Measurements from ENCODE around the gene LTBP2. TPM values are rescaled to one million over a fixed set of nuclear protein-coding genes. Genes with fewer than 3 reads are reported as not detected.
"Not testable (repeated sequence)": the region's sequence is repeated elsewhere in the genome, so short reads cannot be mapped to it uniquely, and the experiment has no call there.

Gene LTBP2
- polyA plus RNA-seq, 1 donor from 2014 or later: 0.33 TPM

- Histone ChIP-seq H4K20me1 (ENCODE audit: insufficient read depth) (no peaks in the 10 kb centered on the region), H3K9me3 (ENCODE audit: low read length) (no peaks in the 10 kb centered on the region), H3K79me2 (replicated peaks; ENCODE audit: insufficient read depth, low read length) (no peaks in the 10 kb centered on the region), H3K9me2 (ENCODE audit: insufficient read depth, low read length) (no peaks in the 10 kb centered on the region), H3K36me3 (ENCODE audit: insufficient read depth, low read length) (no peaks in the 10 kb centered on the region), H3K27me3 (ENCODE audit: insufficient read depth, low read depth, low read length) (no peaks in the 10 kb centered on the region), H3F3A (ENCODE audit: insufficient read depth, low read length, poor library complexity, severe bottlenecking) (no peaks in the 10 kb centered on the region), H3K27ac (ENCODE audit: low read length) (no peak overlapping the region), H3K9ac (ENCODE audit: low read length) (no peak overlapping the region), H2AFZ (ENCODE audit: low read depth, low read length) (no peak overlapping the region), H3K4me3 (ENCODE audit: low read length) (no peak overlapping the region), H3K4me2 (ENCODE audit: low read length) (no peak overlapping the region)
- TF ChIP-seq RAD21 (conservative IDR thresholded peaks at IDR 0.05): no peak
- no peak for TF ChIP-seq MXI1 (conservative IDR thresholded peaks at IDR 0.05; ENCODE audit: poor library complexity, severe bottlenecking)
- TF ChIP-seq EP300 (conservative IDR thresholded peaks at IDR 0.05; ENCODE audit: poor library complexity, severe bottlenecking): no peak
- no peak for TF ChIP-seq SMC3 (conservative IDR thresholded peaks at IDR 0.05; ENCODE audit: poor library complexity)
- TF ChIP-seq EZH2 (IDR thresholded peaks at IDR 0.05; ENCODE audit: borderline replicate concordance, insufficient read depth, low read length, poor library complexity, severe bottlenecking): no peak
Measured at GRCh38 chr14:74459289-74459946, 152.6 kb downstream of the LTBP2 start.

- H3K79me2 ChIP-seq (replicated peaks; ENCODE audit: insufficient read depth, low read length): no peaks in the 10 kb centered on the region
- no peak overlapping the region for H3K9ac ChIP-seq (ENCODE audit: low read length)
- no peaks in the 10 kb centered on the region for H3K27me3 ChIP-seq (ENCODE audit: insufficient read depth, low read depth, low read length)
- H3K36me3 ChIP-seq (ENCODE audit: insufficient read depth, low read length): no peaks in the 10 kb centered on the region
- H3K27ac ChIP-seq (ENCODE audit: low read length): no peak overlapping the region
- H3K4me3 ChIP-seq (ENCODE audit: low read length): no peak overlapping the region
- H4K20me1 ChIP-seq (ENCODE audit: insufficient read depth): no peaks in the 10 kb centered on the region
- no peaks in the 10 kb centered on the region for H3F3A ChIP-seq (ENCODE audit: insufficient read depth, low read length, poor library complexity, severe bottlenecking)
- TF ChIP-seq POLR2AphosphoS5 (IDR thresholded peaks at IDR 0.05) (no peak), SMC3 (conservative IDR thresholded peaks at IDR 0.05; ENCODE audit: poor library complexity) (no peak), EP300 (conservative IDR thresholded peaks at IDR 0.05; ENCODE audit: poor library complexity, severe bottlenecking) (no peak)
- H3K4me2 ChIP-seq (ENCODE audit: low read length): no peak overlapping the region
- H3K9me3 ChIP-seq (ENCODE audit: low read length): no peaks in the 10 kb centered on the region
- no peaks in the 10 kb centered on the region for H3K9me2 ChIP-seq (ENCODE audit: insufficient read depth, low read length)
- H2AFZ ChIP-seq (ENCODE audit: low read depth, low read length): no peak overlapping the region
Measured at GRCh38 chr14:74457565-74457895, 154.5 kb downstream of the LTBP2 start.

GRCh38 chr14:74456684-74457564 lies 155.1 kb downstream of the LTBP2 start:
- no peak overlapping the region for H3K9ac ChIP-seq (ENCODE audit: low read length)
- no peaks in the 10 kb centered on the region for H4K20me1 ChIP-seq (ENCODE audit: insufficient read depth)
- H3K79me2 ChIP-seq (replicated peaks; ENCODE audit: insufficient read depth, low read length): no peaks in the 10 kb centered on the region
- no peak for TF ChIP-seq POLR2AphosphoS5 (IDR thresholded peaks at IDR 0.05)
- TF ChIP-seq TAF1 (IDR thresholded peaks at IDR 0.05; ENCODE audit: low read depth): no peak
- TF ChIP-seq, protein P1, sequence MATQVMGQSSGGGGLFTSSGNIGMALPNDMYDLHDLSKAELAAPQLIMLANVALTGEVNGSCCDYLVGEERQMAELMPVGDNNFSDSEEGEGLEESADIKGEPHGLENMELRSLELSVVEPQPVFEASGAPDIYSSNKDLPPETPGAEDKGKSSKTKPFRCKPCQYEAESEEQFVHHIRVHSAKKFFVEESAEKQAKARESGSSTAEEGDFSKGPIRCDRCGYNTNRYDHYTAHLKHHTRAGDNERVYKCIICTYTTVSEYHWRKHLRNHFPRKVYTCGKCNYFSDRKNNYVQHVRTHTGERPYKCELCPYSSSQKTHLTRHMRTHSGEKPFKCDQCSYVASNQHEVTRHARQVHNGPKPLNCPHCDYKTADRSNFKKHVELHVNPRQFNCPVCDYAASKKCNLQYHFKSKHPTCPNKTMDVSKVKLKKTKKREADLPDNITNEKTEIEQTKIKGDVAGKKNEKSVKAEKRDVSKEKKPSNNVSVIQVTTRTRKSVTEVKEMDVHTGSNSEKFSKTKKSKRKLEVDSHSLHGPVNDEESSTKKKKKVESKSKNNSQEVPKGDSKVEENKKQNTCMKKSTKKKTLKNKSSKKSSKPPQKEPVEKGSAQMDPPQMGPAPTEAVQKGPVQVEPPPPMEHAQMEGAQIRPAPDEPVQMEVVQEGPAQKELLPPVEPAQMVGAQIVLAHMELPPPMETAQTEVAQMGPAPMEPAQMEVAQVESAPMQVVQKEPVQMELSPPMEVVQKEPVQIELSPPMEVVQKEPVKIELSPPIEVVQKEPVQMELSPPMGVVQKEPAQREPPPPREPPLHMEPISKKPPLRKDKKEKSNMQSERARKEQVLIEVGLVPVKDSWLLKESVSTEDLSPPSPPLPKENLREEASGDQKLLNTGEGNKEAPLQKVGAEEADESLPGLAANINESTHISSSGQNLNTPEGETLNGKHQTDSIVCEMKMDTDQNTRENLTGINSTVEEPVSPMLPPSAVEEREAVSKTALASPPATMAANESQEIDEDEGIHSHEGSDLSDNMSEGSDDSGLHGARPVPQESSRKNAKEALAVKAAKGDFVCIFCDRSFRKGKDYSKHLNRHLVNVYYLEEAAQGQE (IDR thresholded peaks at IDR 0.05; ENCODE audit: borderline replicate concordance): no peak
- no peak for TF ChIP-seq MXI1 (conservative IDR thresholded peaks at IDR 0.05; ENCODE audit: poor library complexity, severe bottlenecking)
- no peak for TF ChIP-seq EP300 (conservative IDR thresholded peaks at IDR 0.05; ENCODE audit: poor library complexity, severe bottlenecking)
- no peak for TF ChIP-seq EZH2 (IDR thresholded peaks at IDR 0.05; ENCODE audit: borderline replicate concordance, insufficient read depth, low read length, poor library complexity, severe bottlenecking)
- TF ChIP-seq, protein P2, sequence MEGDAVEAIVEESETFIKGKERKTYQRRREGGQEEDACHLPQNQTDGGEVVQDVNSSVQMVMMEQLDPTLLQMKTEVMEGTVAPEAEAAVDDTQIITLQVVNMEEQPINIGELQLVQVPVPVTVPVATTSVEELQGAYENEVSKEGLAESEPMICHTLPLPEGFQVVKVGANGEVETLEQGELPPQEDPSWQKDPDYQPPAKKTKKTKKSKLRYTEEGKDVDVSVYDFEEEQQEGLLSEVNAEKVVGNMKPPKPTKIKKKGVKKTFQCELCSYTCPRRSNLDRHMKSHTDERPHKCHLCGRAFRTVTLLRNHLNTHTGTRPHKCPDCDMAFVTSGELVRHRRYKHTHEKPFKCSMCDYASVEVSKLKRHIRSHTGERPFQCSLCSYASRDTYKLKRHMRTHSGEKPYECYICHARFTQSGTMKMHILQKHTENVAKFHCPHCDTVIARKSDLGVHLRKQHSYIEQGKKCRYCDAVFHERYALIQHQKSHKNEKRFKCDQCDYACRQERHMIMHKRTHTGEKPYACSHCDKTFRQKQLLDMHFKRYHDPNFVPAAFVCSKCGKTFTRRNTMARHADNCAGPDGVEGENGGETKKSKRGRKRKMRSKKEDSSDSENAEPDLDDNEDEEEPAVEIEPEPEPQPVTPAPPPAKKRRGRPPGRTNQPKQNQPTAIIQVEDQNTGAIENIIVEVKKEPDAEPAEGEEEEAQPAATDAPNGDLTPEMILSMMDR (IDR thresholded peaks at IDR 0.05; ENCODE audit: poor library complexity, severe bottlenecking): no peak
- no peak for TF ChIP-seq RAD21 (conservative IDR thresholded peaks at IDR 0.05)
- no peak for TF ChIP-seq SMC3 (conservative IDR thresholded peaks at IDR 0.05; ENCODE audit: poor library complexity)
- H3K9me2 ChIP-seq (ENCODE audit: insufficient read depth, low read length): no peaks in the 10 kb centered on the region
- no peak overlapping the region for H2AFZ ChIP-seq (ENCODE audit: low read depth, low read length)
- H3K4me3 ChIP-seq (ENCODE audit: low read length): no peak overlapping the region
- no peak overlapping the region for H3K4me2 ChIP-seq (ENCODE audit: low read length)
- H3F3A ChIP-seq (ENCODE audit: insufficient read depth, low read length, poor library complexity, severe bottlenecking): no peaks in the 10 kb centered on the region
- no peak overlapping the region for H3K27ac ChIP-seq (ENCODE audit: low read length)
- H3K9me3 ChIP-seq (ENCODE audit: low read length): no peaks in the 10 kb centered on the region
- no peaks in the 10 kb centered on the region for H3K36me3 ChIP-seq (ENCODE audit: insufficient read depth, low read length)
- H3K27me3 ChIP-seq (ENCODE audit: insufficient read depth, low read depth, low read length): no peaks in the 10 kb centered on the region

GRCh38 chr14:74454397-74454796 lies 157.6 kb downstream of the LTBP2 start:
- not testable (repeated sequence) for H3K4me3 ChIP-seq (ENCODE audit: low read length); H3K4me2 ChIP-seq (ENCODE audit: low read length); H3F3A ChIP-seq (ENCODE audit: insufficient read depth, low read length, poor library complexity, severe bottlenecking); H3K36me3 ChIP-seq (ENCODE audit: insufficient read depth, low read length); H3K27me3 ChIP-seq (ENCODE audit: insufficient read depth, low read depth, low read length); H3K27ac ChIP-seq (ENCODE audit: low read length); H2AFZ ChIP-seq (ENCODE audit: low read depth, low read length); H4K20me1 ChIP-seq (ENCODE audit: insufficient read depth); H3K79me2 ChIP-seq (replicated peaks; ENCODE audit: insufficient read depth, low read length); H3K9me2 ChIP-seq (ENCODE audit: insufficient read depth, low read length); H3K9ac ChIP-seq (ENCODE audit: low read length); H3K9me3 ChIP-seq (ENCODE audit: low read length)

All from neural cell (in vitro differentiated cells).